ENCODE measurements around the gene GRM8.

DNA sequence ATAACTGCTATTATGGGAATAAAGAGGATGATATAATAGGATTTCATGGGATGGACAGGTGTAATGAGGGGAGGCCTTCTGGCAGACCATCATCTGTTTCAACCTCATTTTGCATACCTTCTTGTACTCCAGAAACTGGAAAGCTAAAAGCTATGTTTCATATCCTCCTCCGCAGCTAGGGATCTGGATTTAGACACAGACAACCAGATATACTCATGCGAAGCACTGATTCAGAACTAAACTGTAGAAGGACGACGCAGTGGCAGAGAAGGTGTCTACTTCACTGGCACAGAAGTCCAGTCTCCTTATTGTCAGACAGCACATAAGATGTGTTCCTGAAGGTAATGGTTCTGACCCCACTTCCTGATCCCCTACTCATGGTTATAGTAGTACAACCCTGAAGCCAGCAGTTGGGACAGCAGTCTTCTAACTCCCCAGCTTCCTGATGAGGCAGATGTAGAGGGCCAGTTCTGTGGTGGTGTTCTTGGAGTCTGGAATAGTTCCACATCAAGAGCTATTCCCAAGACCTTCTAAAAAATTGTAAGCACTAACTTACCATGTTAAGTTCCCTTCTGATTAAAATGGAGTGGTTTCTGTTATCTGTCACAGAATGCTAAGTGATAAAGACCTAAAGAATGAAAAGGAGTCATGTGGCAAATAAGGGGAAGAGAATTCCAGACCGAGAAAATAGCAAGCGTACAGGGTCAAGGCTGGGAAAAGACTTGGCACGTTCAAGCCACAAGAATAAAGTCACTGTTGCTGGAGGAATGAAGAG is 550.3 kb downstream of the GRM8 start:
- TF ChIP-seq, protein P1, sequence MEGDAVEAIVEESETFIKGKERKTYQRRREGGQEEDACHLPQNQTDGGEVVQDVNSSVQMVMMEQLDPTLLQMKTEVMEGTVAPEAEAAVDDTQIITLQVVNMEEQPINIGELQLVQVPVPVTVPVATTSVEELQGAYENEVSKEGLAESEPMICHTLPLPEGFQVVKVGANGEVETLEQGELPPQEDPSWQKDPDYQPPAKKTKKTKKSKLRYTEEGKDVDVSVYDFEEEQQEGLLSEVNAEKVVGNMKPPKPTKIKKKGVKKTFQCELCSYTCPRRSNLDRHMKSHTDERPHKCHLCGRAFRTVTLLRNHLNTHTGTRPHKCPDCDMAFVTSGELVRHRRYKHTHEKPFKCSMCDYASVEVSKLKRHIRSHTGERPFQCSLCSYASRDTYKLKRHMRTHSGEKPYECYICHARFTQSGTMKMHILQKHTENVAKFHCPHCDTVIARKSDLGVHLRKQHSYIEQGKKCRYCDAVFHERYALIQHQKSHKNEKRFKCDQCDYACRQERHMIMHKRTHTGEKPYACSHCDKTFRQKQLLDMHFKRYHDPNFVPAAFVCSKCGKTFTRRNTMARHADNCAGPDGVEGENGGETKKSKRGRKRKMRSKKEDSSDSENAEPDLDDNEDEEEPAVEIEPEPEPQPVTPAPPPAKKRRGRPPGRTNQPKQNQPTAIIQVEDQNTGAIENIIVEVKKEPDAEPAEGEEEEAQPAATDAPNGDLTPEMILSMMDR (conservative IDR thresholded peaks at IDR 0.05; ENCODE audit: low read depth, low read length), result no peak
- TF ChIP-seq EZH2 (IDR thresholded peaks at IDR 0.05; ENCODE audit: borderline replicate concordance, low read depth, low read length, poor library complexity, severe bottlenecking), result no peak
